Lung (tissue), 12 donors: Measurements from ENCODE around the gene PNKD. TPM values are rescaled to one million over a fixed set of nuclear protein-coding genes. Genes with fewer than 3 reads are reported as not detected.

Experiments used
- ATAC-seq: fragments of 200-7000 bp; cut with Tn5 transposase; one replicate; pipeline ENCODE4 v1.9.1; 2020; ENCODE audit warnings: moderate number of reproducible peaks; ENCODE audit not compliant: insufficient read depth, low FRiP score
- DNase-seq, 3 donors: peaks; one replicate each; pipeline ENCODE4 v3.0.0-alpha.2; 2013 to 2017
- H3K27ac ChIP-seq, 2 donors: one replicate each; pipeline ENCODE4 v1.5.1; 2013; ENCODE audit warnings: mild to moderate bottlenecking in 2 of 2, moderate library complexity in 2 of 2, control low read depth in 1 of 2, inconsistent platforms in 1 of 2, low read depth in 1 of 2, low read length in 1 of 2
- H3K27me3 ChIP-seq, 3 donors: one replicate each; pipeline ENCODE4 v1.5.1; 2013; ENCODE audit warnings: low read length in 2 of 3; ENCODE audit not compliant: control insufficient read depth in 3 of 3, insufficient read depth in 3 of 3
- H3K36me3 ChIP-seq, 4 donors: one replicate each; pipeline ENCODE4 v1.5.1; 2013; ENCODE audit warnings: low read length in 4 of 4, mild to moderate bottlenecking in 1 of 4, moderate library complexity in 1 of 4; ENCODE audit not compliant: control insufficient read depth in 4 of 4, insufficient read depth in 4 of 4
- H3K4me1 ChIP-seq, 5 donors: one replicate each; pipeline ENCODE4 v1.5.1; 2013; ENCODE audit warnings: low read length in 5 of 5, mild to moderate bottlenecking in 2 of 5, moderate library complexity in 1 of 5; ENCODE audit not compliant: control insufficient read depth in 5 of 5, insufficient read depth in 5 of 5
- H3K4me3 ChIP-seq: one replicate; pipeline ENCODE4 v1.5.1; 2013; ENCODE audit warnings: mild to moderate bottlenecking, control low read depth, moderate library complexity
- H3K9ac ChIP-seq, 2 donors: one replicate each; pipeline ENCODE4 v1.5.1; 2013; ENCODE audit warnings: low read length in 2 of 2, control low read depth in 1 of 2; ENCODE audit not compliant: insufficient read depth in 1 of 2
- H3K9me3 ChIP-seq, 4 donors: one replicate each; pipeline ENCODE4 v1.5.1; 2013; ENCODE audit warnings: low read length in 3 of 4, mild to moderate bottlenecking in 1 of 4, moderate library complexity in 1 of 4; ENCODE audit not compliant: control insufficient read depth in 4 of 4, insufficient read depth in 3 of 4
- WGBS, 2 donors: extraction: QIAGEN DNeasy Blood & Tissue Kit; methylation state at CpG; one replicate each; pipeline ENCODE4 v1.1.7; 2013; 5-methylcytosine and 5-hydroxymethylcytosine counted together
- polyA plus RNA-seq, 2 donors: library from polyadenylated mRNA; stranded (reverse); fragments of 200-250 nt; gene quantifications; one replicate each; pipeline ENCODE4 v1.2.1, GENCODE V29; 2013
- total RNA-seq, 2 donors: library from RNA; depleted of rRNA in 1 of 2; stranded (reverse); fragments of >200 nt in 1 of 2; gene quantifications; one replicate each; pipeline ENCODE4 v1.2.1, GENCODE V29; 2014 to 2021
- TF ChIP-seq, protein P1 (sequence below): IDR thresholded peaks from 2 replicates; pipeline ENCODE4 v1.5.1; 2012; ENCODE audit warnings: mild to moderate bottlenecking; ENCODE audit errors: control extremely low read depth, extremely low read depth
- donor health status: control.
- donor health status: control.
- donor health status: Bipolar disorder and iron deficiency.
- donor health status: healthy.
- donor health status: DM: yes; HTN: yes; CAD: no.

The PNKD gene
- total and polyA plus RNA-seq, 4 donors: 83.8 to 137 (median 114) TPM

DNA sequence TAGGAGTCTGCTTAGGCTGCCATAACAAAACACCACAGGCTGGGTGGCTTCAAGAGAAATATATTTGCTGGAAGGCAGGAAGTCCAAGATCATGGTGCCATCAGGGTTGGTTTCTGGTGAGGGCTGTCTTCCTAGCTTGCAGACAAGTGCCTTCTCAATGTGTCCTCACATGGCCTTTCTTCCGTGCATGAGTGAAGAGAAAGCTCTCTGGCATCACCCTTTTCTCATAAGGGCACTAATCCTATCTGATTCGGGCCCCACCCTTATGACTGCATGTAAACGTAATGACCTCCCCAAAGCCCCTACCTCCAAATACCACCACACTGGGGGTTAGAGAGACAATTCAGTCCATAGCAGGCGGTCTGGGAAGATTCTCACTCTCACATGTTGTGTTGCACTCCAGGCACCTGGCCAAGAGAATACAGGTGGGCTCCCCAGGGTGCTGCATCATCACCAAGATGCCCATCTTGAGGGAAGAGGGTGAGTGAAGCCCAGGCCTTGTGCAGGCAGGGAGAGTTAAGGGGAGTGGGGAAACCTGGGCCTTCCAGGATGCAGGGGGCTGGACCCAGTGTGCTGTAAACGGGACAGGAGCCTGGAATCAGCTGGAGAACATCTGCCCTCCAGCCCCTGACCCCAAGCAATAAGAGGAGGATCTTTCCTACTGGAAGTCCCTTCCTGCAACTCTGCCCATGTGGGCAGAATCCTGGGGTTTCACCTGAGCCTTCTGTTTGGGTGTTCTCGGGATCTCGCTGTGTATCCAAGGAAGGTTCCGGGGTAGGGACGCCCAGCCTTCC is 96.5 kb downstream of the PNKD start:
- Histone ChIP-seq H3K36me3 (no peaks in the 10 kb centered on the region), H3K27me3 (no peaks in the 10 kb centered on the region), H3K27ac (peak overlapping the region; percentile 90 to 97), H3K4me1 (peaks cover 0 to 18% (median 10%) of the 10 kb centered on the region in 5 donors), H3K9me3 (peaks cover 0 to 5% (median 0%) of the 10 kb centered on the region in 4 donors), H3K4me3 (no peak overlapping the region), H3K9ac (peak overlapping the region in 1 of 2 donors; percentile 46)
- WGBS, 2 donors: 86 to 91% methylated on average over 9 of the region's 9 CpGs
- DNase-seq (no peak), ATAC-seq (no peak)
- TF ChIP-seq, protein P1, sequence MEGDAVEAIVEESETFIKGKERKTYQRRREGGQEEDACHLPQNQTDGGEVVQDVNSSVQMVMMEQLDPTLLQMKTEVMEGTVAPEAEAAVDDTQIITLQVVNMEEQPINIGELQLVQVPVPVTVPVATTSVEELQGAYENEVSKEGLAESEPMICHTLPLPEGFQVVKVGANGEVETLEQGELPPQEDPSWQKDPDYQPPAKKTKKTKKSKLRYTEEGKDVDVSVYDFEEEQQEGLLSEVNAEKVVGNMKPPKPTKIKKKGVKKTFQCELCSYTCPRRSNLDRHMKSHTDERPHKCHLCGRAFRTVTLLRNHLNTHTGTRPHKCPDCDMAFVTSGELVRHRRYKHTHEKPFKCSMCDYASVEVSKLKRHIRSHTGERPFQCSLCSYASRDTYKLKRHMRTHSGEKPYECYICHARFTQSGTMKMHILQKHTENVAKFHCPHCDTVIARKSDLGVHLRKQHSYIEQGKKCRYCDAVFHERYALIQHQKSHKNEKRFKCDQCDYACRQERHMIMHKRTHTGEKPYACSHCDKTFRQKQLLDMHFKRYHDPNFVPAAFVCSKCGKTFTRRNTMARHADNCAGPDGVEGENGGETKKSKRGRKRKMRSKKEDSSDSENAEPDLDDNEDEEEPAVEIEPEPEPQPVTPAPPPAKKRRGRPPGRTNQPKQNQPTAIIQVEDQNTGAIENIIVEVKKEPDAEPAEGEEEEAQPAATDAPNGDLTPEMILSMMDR: no peak

DNA sequence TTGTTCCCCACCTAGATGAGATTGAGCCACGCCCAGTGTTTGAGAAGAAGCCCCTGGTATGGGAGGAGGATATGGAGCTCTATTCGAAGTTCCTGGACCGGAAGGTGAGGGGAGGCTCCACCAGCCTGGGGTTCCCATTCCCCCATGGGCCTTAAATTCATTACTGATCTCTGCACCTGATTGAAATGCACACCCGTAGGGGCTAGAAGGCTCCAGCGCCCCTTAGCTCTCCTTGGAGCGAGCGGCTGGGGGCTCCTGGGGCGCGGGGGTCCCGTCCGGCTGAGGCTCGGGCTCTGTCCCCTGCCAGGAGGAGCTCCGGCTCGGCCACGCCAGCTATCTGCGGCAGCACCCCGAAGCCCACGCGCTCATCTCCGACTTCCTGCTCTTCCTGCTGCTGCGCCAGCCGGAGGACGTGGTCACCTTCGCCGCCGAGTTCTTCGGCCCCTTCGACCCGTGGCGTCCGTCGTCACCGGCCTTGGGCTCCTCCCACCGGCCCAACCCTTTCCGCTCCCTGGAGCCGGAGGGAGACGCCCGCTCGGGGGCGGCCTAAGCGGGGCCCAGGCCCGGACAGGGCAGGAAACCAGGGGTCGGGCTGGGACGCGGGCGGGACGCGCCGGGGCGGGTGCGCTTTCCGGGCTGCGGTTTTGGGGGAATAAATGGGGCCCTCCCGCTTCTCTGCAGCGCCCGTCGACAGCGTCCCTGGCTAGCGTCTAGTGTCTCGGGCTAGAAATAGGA is 97.3 kb downstream of the PNKD start:
- peaks cover 0 to 5% (median 0%) of the 10 kb centered on the region in 4 donors for H3K9me3 ChIP-seq
- H3K4me3 ChIP-seq: peak overlapping the region; percentile 42
- peak overlapping the region; percentile 60 to 68 for H3K9ac ChIP-seq
- no peaks in the 10 kb centered on the region for H3K27me3 ChIP-seq
- TF ChIP-seq, protein P1: no peak
- H3K36me3 ChIP-seq: no peaks in the 10 kb centered on the region
- H3K27ac ChIP-seq: peak overlapping the region; percentile 90 to 97
- DNase-seq (peak; percentile 89 to 93 (median 89)), ATAC-seq (peak; percentile 90)
- peaks cover 0 to 18% (median 10%) of the 10 kb centered on the region in 5 donors for H3K4me1 ChIP-seq
- 2 to 5% methylated on average over 46 to 60 of the region's 60 CpGs for WGBS, 2 donors

DNA sequence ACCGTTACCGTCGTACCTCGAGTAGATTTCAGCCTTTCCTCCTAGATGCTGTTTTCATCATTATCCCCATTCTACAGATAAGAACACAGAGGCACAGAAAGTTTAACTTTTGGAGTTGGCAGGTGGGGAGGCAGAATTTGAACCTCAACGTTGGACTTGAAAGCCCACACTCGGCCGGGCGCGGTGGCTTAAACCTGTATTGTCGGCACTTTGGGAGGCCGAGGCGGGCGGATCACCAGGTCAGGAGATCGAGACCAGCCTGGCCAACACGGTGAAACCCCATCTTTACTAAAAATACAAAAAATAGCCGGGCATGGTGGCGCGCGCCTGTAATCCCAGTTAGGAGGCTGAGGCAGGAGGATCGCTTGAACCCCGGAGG is 97.8 kb downstream of the PNKD start:
- H3K4me1 ChIP-seq: peaks cover 0 to 18% (median 10%) of the 10 kb centered on the region in 5 donors

More for the DNA sequence above, 97.8 kb downstream of the PNKD start:
- Histone ChIP-seq H3K4me3 (peak overlapping the region; percentile 42), H3K36me3 (no peaks in the 10 kb centered on the region), H3K9me3 (peaks cover 0 to 5% (median 0%) of the 10 kb centered on the region in 4 donors), H3K9ac (peak overlapping the region in 1 of 2 donors; percentile 68), H3K27me3 (no peaks in the 10 kb centered on the region), H3K27ac (peak overlapping the region; percentile 90 to 97)
- WGBS, 2 donors: 49 to 58% methylated on average over 21 of the region's 21 CpGs
- TF ChIP-seq, protein P1: no peak
- DNase-seq: no peak
- ATAC-seq: no peak
